HG02885 (cell line): ENCODE measurements around the gene GPER1.
"Not testable (repeated sequence)": the region's sequence is repeated elsewhere in the genome, so short reads cannot be mapped to it uniquely, and the experiment has no call there.

Source experiments
- ATAC-seq: cut with Tn5 transposase; IDR thresholded peaks from one replicate; pipeline ENCODE4 v1.9.1; 2021; ENCODE audit warnings: mild to moderate bottlenecking; ENCODE audit not compliant: unreplicated experiment, poor library complexity

GPER1 gene

GRCh38 chr7:1066242-1066588, 21.7 kb upstream of the GPER1 start:
- ATAC-seq = no peak

DNA sequence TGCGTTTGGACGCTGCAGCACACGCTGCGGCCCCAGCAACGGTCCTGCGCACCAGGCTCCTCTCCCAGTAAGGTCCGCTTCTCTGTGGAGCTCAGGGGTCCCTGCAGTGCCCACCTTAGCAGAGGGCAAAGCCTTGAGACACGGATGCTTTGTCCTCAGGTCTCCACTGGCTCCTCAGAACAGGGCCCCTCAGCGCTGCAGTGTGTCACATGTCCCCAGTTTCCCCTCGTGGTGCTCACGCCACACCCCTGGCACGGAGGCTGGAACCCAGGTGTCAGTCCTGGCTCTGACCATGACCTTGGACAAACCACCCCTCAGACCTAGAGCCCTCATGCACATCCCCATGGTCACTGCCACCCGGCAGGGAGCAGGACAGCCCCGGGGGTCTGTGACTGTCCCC, 19.9 kb upstream of the GPER1 start:
- ATAC-seq = no peak

GRCh38 chr7:1068619-1069018, 19.3 kb upstream of the GPER1 start:
- ATAC-seq = no peak

DNA sequence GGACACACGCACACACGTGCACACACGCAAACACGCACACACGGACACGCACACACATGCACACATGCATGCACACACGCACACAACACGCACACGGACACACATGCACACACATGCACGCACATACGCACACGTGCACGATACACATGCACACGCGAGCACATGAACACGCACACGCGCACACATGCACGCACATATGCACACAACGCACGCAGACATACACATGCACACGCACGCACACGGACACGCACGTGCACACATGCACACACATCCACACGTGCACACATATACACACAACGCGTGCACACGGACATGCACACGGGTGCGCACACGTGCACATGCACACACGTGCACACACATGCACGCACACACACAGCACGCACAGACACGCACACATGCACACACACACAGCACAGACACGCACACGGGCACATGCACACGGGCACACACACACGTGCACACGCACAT, 17.3 kb upstream of the GPER1 start:
- ATAC-seq = no peak

DNA sequence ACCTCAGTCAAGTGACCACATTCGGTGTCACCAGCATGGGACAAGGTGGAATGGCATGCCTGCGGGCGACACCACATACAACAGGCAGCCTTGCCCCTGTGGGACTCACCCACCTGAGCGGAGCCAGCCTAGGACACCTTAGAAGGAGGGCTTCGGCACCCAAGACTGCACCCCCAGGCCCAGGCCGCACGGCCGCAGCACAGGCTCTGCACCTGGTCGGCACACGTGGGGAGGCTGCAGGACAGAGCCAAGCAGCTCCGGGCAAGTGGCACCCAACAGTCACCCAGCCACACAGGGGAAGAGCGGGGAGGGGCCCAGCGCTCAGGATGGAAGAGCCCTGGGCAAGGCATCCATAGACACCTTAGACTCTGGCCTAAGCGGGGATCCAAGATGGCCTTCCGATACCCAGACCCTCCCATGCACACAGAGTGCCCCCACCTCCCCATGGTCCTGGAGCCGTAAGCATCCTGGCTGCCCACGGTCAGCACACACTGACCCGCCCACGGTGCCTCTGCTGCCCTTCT, 16.1 kb upstream of the GPER1 start:
- no peak for ATAC-seq

DNA sequence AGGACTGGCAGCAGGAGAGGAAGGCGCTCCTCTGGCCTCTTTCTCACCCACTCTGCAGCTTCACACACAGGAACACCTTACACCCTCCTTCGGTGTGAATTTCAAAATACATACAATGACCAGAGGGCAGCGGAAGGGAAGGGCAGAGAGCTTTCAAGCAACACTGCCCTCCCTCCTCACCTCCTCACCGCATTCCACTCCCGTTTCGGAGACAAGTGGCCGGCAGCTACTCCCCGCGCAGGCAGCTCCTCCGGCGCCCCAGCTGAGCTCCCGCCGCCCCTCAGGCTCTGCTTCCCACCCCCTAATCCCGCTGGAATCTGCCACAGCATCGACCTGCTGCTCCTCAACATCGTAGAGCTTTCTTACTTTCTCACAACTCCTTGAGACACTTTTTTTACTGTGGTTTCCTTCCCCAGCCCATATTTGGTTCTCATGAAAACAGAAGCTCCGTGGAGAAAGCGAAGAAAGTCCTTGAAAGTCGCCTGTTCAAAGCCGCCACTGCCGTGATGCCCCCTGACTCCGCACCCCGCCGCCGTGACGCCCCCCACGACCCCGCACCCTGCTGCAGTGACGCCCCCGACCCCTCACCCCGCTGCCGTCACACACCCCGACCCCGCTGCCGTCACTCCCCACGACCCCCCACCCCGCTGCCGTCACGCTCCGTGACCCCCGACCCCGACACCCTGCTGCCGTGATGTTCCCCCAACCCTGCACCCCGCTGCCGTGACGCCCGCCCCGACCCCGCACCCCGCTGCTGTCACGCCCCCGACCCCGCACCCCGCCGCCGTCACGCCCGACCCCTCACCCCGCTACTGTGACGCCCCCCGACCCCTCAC, 14.6 kb upstream of the GPER1 start:
- ATAC-seq = no peak

DNA sequence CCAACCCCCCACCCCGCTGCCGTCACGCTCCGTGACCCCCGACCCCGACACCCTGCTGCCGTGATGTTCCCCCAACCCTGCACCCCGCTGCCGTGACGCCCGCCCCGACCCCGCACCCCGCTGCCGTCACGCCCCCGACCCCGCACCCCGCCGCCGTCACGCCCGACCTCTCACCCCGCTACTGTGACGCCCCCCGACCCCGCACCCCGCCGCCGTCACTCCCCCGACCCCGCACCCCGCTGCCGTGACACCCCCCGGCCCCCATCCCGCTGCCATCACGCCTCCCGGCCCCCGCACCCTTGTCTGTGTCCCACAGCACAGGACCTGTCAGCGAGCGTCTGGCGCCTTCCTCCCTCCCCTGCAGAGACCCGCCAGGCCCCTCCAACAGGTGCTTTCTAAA, 13.9 kb upstream of the GPER1 start:
- ATAC-seq = not testable (repeated sequence)

- no peak for ATAC-seq
Observed at GRCh38 chr7:1074593-1075431, 13.1 kb upstream of the GPER1 start.

- ATAC-seq = no peak
Observed at GRCh38 chr7:1076184-1077072, 11.5 kb upstream of the GPER1 start.

- ATAC-seq = no peak
Observed at GRCh38 chr7:1078519-1078918, 9.4 kb upstream of the GPER1 start.

DNA sequence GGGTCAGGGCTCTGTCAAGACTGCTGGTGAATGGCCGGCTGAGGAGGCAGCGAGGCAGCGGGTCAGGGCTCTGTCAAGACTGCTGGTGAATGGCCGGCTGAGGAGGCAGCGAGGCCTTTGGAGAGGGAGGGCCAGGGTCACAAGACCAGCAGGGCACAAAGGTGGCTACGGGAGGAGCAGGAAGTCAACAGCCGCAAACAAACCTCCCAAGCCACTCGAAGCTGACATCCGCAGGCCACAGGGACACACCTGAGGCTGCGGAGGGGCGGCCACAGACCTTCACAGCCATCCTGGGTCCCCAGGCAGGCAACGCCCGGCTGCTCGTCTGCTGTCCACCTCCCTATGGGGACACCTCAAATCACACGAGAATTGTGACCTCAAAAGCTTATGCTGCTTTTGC, 8.9 kb upstream of the GPER1 start:
- no peak for ATAC-seq

DNA sequence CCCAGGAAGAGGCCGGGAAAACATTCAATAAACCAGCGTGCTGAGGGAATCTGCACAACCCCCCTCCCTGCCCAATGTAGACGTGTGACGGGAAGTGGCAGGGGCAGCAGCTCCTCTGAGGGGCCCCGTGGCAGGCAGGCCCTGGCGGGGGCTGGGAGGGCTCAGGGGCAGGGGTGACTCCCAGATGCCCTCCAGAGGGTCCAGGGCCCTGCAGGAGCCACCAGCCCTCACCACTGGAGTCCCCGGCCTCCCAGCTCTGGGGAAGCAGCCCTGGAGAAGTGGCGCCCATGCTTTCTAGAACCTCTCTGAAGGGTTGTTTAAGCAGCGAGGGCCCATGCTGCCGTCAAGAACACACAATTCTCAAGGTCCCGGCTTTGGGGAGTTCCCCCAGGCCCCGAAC, 8.4 kb upstream of the GPER1 start:
- ATAC-seq = no peak

DNA sequence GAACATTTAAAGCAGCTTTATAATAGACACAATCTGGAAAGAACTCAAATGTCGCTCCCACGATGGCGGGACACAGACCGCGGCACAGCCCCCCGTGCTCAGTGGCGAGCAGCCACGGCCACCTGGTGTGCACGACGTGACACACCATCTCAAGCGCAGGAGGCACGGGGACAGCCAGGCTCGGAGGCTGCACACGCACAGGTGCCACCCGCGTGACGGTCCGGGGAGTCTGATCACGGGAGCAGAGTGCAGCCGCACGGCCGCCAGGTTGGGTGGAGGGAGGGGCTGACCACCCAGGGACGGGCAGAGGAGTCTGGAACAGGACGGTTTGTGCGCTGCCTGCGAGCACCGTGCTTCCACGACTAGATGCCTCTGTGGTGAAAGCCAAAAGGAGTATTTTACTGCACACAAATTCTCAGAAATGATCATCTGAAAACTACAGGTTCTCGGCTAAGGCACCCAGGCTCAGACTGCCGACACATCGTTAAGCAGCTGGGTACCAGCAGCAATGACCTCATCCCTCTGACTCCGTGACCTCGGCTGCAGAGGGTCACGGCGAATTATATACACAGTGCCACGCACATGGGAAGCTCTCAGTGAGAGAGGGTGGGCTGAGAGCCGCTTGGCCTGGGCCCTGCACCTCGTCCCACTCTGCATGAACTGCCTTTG, 7.5 kb upstream of the GPER1 start:
- no peak for ATAC-seq

DNA sequence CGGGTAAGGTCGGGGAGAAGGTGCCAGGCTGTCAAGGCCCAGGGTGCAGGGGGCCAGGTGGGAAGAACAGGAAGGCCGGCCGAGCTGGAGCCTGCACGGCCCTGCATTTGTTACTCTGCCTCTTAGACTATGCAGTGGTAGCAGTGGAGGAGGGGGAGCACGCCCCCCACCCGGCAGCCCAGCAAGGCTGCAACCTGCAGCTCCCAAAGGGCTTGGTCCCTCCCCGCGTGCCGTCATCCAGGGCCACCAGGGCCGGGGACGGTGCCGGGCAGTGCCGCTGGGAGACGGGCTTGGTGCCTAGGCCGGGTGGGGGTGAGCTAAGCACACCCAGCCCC, 7.0 kb upstream of the GPER1 start:
- no peak for ATAC-seq

DNA sequence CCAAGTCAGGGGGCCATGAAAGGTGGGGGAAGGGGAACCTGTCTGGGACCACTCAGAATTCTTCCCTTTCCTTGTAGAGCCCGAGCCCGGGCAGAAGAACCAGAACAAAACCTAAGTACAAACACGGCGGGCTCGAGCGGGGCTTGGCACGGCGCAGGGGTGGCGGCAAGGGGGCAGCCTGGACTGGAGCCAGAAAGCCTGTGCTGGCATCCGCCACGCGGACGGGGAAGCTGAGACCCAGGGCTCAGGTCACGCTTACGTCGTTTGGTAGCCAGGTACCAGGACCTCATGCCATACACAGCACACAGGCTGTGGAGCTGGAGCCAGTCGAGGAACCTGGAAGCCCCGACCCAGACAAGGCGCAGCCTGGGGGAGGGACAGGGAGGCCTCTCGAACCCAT, 6.6 kb upstream of the GPER1 start:
- no peak for ATAC-seq

DNA sequence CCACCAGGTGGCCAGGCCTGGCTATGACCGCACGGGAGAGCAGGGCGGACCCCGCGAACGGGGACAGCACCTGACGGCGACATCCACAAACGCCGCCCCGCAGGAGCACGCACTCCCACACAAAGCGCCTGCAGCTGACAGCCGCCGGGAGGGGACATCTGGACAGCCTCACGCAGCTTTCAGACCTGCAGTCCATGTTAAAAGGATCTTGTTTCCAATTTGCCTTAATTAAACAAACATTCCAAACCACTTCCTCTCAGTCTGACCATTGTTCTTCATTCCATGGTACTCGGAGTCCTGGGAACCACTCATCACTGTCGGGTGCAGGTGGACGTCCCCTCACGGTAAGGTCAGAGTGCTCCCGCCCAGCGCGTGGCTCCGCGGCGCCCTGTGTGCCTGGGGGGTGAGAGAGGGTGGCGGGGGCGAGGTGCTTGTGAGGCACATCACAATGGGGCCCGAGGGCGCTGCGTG, 5.9 kb upstream of the GPER1 start:
- no peak for ATAC-seq

- no peak for ATAC-seq
Observed at GRCh38 chr7:1083729-1084657, 3.9 kb upstream of the GPER1 start.

GRCh38 chr7:1085266-1085665, 2.6 kb upstream of the GPER1 start:
- ATAC-seq = no peak

GRCh38 chr7:1085910-1086421, 1.9 kb upstream of the GPER1 start:
- no peak for ATAC-seq
